MM.1S (cell line): ENCODE measurements around the gene SIRT4.

Experiments used
- DNase-seq: peaks from one replicate; pipeline ENCODE4 v3.0.0-alpha.2; 2015
- H2AFZ ChIP-seq: fragments of 300-600 bp; sonication (generic); 2 replicates; pipeline ENCODE4 v1.6.0; 2016; ENCODE audit warnings: antibody characterized with exemption, low read length
- H3F3A ChIP-seq: fragments of 300-600 bp; sonication (generic); 2 replicates; pipeline ENCODE4 v1.6.1; 2016; ENCODE audit warnings: mild to moderate bottlenecking, antibody characterized with exemption, low read length, moderate library complexity, mixed read lengths; ENCODE audit not compliant: insufficient read depth
- H3K27ac ChIP-seq: fragments of 300-600 bp; sonication (generic); 2 replicates; pipeline ENCODE4 v1.5.1; 2016; ENCODE audit warnings: mild to moderate bottlenecking, low read length
- H3K27me3 ChIP-seq: fragments of 300-600 bp; sonication (generic); replicated peaks from 2 replicates; pipeline ENCODE4 v1.6.0; 2016; ENCODE audit warnings: low read length; ENCODE audit not compliant: insufficient read depth
- H3K36me3 ChIP-seq: fragments of 300-600 bp; sonication (generic); replicated peaks from 2 replicates; pipeline ENCODE4 v1.6.1; 2016; ENCODE audit warnings: mild to moderate bottlenecking, low read length, mixed read lengths; ENCODE audit not compliant: insufficient read depth
- H3K4me1 ChIP-seq: fragments of 300-600 bp; sonication (generic); 2 replicates; pipeline ENCODE4 v1.6.1; 2016; ENCODE audit warnings: low read length, mixed read lengths
- H3K4me2 ChIP-seq: fragments of 300-600 bp; sonication (generic); 2 replicates; pipeline ENCODE4 v1.6.0; 2016; ENCODE audit warnings: low read depth, low read length
- H3K4me3 ChIP-seq: fragments of 300-600 bp; sonication (generic); 2 replicates; pipeline ENCODE4 v1.5.1; 2016; ENCODE audit warnings: low read length, mixed read lengths
- H3K79me2 ChIP-seq: fragments of 300-600 bp; sonication (generic); 2 replicates; pipeline ENCODE4 v1.6.1; 2016; ENCODE audit warnings: mixed run types, low read length, mixed read lengths
- H3K9ac ChIP-seq: fragments of 300-600 bp; sonication (generic); 2 replicates; pipeline ENCODE4 v1.6.1; 2016; ENCODE audit warnings: low read length, mixed read lengths
- H3K9me2 ChIP-seq: fragments of 300-600 bp; sonication (generic); replicated peaks from 2 replicates; pipeline ENCODE4 v1.6.1; 2016; ENCODE audit warnings: mild to moderate bottlenecking, low read length, mixed read lengths; ENCODE audit not compliant: insufficient read depth
- H3K9me3 ChIP-seq: fragments of 300-600 bp; sonication (generic); replicated peaks from 2 replicates; pipeline ENCODE4 v1.6.1; 2016; ENCODE audit warnings: mild to moderate bottlenecking, low read length, mixed read lengths; ENCODE audit not compliant: insufficient read depth
- H4K20me1 ChIP-seq: fragments of 300-600 bp; sonication (generic); 2 replicates; pipeline ENCODE4 v1.6.1; 2016; ENCODE audit warnings: mild to moderate bottlenecking, low read length, moderate library complexity, mixed read lengths; ENCODE audit not compliant: insufficient read depth
- EZH2 ChIP-seq: fragments of 300-600 bp; sonication (generic); optimal IDR thresholded peaks from 2 replicates; pipeline ENCODE3; 2017; ENCODE audit warnings: low read depth, mild to moderate bottlenecking, antibody characterized with exemption, low read length, mixed read lengths
- EZH2phosphoT487 ChIP-seq: fragments of 300-600 bp; sonication (generic); IDR thresholded peaks from 2 replicates; pipeline ENCODE4 v1.6.1; 2018; ENCODE audit warnings: antibody characterized with exemption, low read length
- TF ChIP-seq, protein P1 (sequence below): fragments of 300-600 bp; sonication (generic); IDR thresholded peaks from 2 replicates; pipeline ENCODE4 v1.5.1; 2016; ENCODE audit warnings: antibody characterized with exemption, low read length, mixed read lengths

SIRT4 gene

DNA sequence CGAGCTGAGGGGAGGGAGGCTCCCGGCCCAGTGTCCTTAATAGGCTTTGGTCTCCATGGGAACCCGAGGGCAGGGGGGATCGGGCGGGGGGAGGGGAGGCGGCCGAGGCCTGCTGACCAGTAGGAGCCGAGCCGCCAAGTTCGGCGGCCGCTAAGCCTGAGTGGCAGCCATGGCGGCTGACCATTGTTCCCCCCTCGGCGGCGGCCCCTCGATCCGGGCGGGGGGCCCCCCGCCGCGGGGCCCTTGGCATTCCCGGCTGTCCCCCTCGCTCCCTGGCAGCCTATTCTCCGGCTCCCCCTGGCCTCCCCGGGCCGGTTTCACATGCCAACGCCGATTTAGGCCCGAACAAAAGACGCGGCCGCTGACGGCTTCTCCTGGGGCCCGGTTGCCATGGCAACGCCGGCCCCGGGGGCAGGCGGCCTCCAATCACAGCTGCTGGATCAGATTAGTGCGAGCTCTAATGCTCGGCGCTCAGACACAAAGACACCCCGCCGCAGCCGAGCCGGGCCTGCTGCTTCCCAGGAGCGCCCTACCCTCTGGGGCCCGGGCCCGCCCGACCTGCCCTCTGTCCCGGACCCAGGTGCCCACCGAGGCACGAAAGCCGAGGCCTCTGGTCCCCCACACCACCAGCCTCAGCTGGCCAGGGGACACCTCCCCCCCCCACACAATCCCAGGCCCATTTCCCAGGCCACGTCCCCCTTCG is 59.5 kb downstream of the SIRT4 start:
- no peak for DNase-seq
- H3K36me3 ChIP-seq, result no peaks in the 10 kb centered on the region
- TF ChIP-seq EZH2 (no peak), EZH2phosphoT487 (no peak)
- TF ChIP-seq, protein P1, sequence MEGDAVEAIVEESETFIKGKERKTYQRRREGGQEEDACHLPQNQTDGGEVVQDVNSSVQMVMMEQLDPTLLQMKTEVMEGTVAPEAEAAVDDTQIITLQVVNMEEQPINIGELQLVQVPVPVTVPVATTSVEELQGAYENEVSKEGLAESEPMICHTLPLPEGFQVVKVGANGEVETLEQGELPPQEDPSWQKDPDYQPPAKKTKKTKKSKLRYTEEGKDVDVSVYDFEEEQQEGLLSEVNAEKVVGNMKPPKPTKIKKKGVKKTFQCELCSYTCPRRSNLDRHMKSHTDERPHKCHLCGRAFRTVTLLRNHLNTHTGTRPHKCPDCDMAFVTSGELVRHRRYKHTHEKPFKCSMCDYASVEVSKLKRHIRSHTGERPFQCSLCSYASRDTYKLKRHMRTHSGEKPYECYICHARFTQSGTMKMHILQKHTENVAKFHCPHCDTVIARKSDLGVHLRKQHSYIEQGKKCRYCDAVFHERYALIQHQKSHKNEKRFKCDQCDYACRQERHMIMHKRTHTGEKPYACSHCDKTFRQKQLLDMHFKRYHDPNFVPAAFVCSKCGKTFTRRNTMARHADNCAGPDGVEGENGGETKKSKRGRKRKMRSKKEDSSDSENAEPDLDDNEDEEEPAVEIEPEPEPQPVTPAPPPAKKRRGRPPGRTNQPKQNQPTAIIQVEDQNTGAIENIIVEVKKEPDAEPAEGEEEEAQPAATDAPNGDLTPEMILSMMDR, result no peak
- H3K9me2 ChIP-seq, result no peaks in the 10 kb centered on the region
- H3K79me2 ChIP-seq, result no peaks in the 10 kb centered on the region
- H3K27ac ChIP-seq, result no peak overlapping the region
- H3K4me2 ChIP-seq, result no peak overlapping the region
- H3F3A ChIP-seq, result no peaks in the 10 kb centered on the region
- no peak overlapping the region for H3K4me3 ChIP-seq
- peaks cover 18% of the 10 kb centered on the region for H3K27me3 ChIP-seq
- H3K9ac ChIP-seq, result no peak overlapping the region
- H3K9me3 ChIP-seq, result no peaks in the 10 kb centered on the region
- no peaks in the 10 kb centered on the region for H4K20me1 ChIP-seq
- H3K4me1 ChIP-seq, result no peaks in the 10 kb centered on the region
- no peak overlapping the region for H2AFZ ChIP-seq
